BLaER1 (cell line): ENCODE results near the gene NCR1.
"Not testable (repeated sequence)": the region's sequence is repeated elsewhere in the genome, so short reads cannot be mapped to it uniquely, and the experiment has no call there.

ENCODE experiments used
- H3K27ac ChIP-seq: shearing (Covaris generic); formaldehyde crosslinking; 2 replicates; pipeline ENCODE4 v1.8.1; 2022
- H3K27me3 ChIP-seq: shearing (Covaris generic); formaldehyde crosslinking; 2 replicates; pipeline ENCODE4 v1.8.1; 2022
- H3K36me3 ChIP-seq: shearing (Covaris generic); formaldehyde crosslinking; 2 replicates; pipeline ENCODE4 v1.8.1; 2022
- H3K4me1 ChIP-seq: shearing (Covaris generic); formaldehyde crosslinking; 2 replicates; pipeline ENCODE4 v1.8.1; 2022
- H3K4me2 ChIP-seq: shearing (Covaris generic); formaldehyde crosslinking; 2 replicates; pipeline ENCODE4 v1.8.1; 2022
- H3K4me3 ChIP-seq: shearing (Covaris generic); formaldehyde crosslinking; 2 replicates; pipeline ENCODE4 v1.8.1; 2022
- H3K9ac ChIP-seq: shearing (Covaris generic); formaldehyde crosslinking; 2 replicates; pipeline ENCODE4 v1.8.1; 2022
- H3K9me3 ChIP-seq: shearing (Covaris generic); formaldehyde crosslinking; 2 replicates; pipeline ENCODE4 v1.8.1; 2022
- H4K20me1 ChIP-seq: shearing (Covaris generic); formaldehyde crosslinking; 2 replicates; pipeline ENCODE4 v1.8.1; 2022
- Cebpa-rat ChIP-seq: shearing (Covaris generic); IDR thresholded peaks from 2 replicates; pipeline ENCODE4 v1.8.1; 2022

The NCR1 gene, protein sequence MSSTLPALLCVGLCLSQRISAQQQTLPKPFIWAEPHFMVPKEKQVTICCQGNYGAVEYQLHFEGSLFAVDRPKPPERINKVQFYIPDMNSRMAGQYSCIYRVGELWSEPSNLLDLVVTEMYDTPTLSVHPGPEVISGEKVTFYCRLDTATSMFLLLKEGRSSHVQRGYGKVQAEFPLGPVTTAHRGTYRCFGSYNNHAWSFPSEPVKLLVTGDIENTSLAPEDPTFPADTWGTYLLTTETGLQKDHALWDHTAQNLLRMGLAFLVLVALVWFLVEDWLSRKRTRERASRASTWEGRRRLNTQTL

DNA sequence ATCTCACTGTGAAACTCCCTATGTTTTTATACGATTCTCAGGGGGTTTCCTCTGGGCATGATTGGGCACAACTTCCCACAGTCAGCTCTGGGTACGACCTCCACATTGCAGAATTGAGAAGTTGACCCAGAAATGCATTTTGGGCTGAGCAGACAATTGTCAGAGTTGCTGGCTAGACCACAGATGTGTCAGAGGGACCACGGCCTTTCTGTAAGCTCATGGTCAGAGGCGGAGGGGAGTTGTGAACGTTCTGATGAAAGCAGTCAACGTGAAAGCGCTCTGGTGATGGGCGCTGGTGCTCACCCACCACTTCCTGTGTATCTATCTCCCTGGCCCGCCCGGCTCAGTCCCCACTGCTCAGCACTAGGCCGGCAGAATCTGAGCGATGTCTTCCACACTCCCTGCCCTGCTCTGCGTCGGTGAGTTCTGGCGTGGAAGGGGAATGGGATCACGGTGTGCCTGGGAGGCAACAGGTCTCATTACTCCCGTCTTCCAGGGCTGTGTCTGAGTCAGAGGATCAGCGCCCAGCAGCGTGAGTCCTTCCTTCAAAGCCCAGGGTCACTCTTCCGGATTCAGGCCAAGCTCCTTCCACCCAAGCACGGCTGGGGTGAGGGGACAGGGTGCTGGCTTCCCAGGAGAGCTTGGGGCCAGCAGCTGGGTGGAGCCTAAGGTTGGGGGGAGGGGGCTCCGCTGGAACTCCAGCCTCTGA is at the start of gene NCR1:
TSS of gene NCR1 (plus strand) at position 346 of the 709 bp plus-strand sequence. CDS start at position 386, 40 bp downstream.
- peak within 1 kb of the TSS; percentile 1; the same call in 1 of the 2 replicates for H3K4me3 ChIP-seq
- H3K4me2 ChIP-seq = peak within 1 kb of the TSS; percentile 66
- H3K4me1 ChIP-seq = peaks cover 24% of the 10 kb centered on the region
- H3K27ac ChIP-seq = peak within 1 kb of the TSS; percentile 84
- no peaks in the 10 kb centered on the region for H4K20me1 ChIP-seq
- H3K36me3 ChIP-seq = no peaks in the 10 kb centered on the region
- H3K27me3 ChIP-seq = no peaks in the 10 kb centered on the region
- no peak for TF ChIP-seq Cebpa-rat
- H3K9me3 ChIP-seq = peaks cover 4% of the 10 kb centered on the region; the same call in 1 of the 2 replicates
- peak within 1 kb of the TSS; percentile 34 for H3K9ac ChIP-seq

DNA sequence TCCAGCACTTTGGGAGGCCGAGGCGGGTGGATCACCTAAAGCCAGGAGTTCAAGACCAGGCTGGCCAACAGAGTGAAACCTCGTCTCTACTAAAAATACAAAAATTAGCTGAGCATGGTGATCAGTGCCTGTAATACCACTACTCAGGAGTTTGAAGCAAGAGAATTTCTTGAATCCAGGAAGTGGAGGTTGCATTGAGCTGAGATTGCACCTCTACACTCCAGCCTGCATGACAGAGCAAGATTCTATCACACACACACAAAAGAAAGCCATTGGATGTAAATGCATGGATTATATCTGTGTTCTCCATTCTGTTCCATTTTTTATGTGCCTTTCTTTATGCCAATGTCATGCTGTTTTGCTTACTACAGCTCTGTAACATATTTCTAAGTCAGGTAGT is 47.5 kb upstream of the NCR1 start:
- H3K9ac ChIP-seq, H3K27ac ChIP-seq, H3K4me1 ChIP-seq, H3K4me2 ChIP-seq, H3K9me3 ChIP-seq, H3K27me3 ChIP-seq, H3K4me3 ChIP-seq, H3K36me3 ChIP-seq, H4K20me1 ChIP-seq: not testable (repeated sequence)

DNA sequence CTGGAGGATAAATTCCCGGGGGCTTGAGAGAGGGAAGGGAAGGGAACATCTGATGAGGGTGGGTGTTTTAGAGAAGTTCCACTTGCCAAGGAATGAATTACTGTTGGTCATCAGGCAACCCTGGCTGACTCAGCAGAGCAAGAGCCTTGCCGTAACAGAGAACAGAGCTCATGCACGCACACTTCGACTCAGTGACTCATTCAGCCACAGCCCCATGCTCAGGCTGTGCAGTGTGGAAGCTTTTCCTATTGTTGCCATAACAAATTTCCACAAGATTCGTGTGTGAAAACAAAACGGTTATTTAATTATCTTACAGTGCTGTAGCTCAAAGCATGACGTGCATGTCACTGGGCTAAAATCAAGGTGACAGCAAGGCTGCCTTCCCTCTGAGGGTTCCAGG is 46.5 kb upstream of the NCR1 start:
- H3K36me3 ChIP-seq, H4K20me1 ChIP-seq, H3K9me3 ChIP-seq, H3K4me2 ChIP-seq, H3K4me1 ChIP-seq, H3K27me3 ChIP-seq, H3K4me3 ChIP-seq, H3K9ac ChIP-seq, H3K27ac ChIP-seq: not testable (repeated sequence)

DNA sequence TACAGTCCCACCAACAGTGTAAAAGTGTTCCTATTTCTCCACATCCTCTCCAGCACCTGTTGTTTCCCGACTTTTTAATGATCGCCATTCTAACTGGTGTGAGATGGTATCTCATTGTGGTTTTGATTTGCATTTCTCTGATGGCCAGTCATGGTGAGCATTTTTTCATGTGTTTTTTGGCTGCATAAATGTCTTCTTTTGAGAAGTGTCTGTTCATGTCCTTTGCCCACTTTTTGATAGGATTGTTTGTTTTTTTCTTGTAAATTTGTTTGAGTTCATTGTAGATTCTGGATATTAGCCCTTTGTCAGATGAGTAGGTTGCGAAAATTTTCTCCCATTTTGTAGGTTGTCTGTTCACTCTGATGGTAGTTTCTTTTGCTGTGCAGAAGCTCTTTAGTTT is 42.5 kb upstream of the NCR1 start:
- H3K4me2 ChIP-seq, H3K27ac ChIP-seq, H3K27me3 ChIP-seq, H4K20me1 ChIP-seq, H3K9me3 ChIP-seq, H3K9ac ChIP-seq, H3K4me3 ChIP-seq, H3K36me3 ChIP-seq: not testable (repeated sequence)
- peaks cover 38% of the 10 kb centered on the region for H3K4me1 ChIP-seq

DNA sequence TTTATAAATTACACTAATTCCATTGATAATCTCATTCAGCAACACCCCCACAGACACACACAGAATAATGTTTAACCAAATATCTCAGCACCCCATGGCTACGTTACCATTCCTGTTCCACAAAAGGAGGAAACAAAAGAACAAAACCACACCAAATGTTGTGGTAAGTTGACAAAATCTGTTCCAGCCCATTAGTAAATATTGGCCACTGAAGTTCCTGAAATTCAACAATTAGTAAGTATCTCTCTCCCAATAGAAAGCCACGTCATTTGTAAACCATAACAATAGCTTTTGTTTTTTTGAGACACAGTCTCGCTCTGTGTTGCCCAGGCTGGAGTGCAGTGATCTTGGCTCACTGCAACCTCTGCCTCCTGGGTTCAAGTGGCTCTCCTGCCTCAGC is 34.3 kb upstream of the NCR1 start:
- Histone ChIP-seq H3K9me3 (peaks cover 3% of the 10 kb centered on the region; the same call in 1 of the 2 replicates), H3K36me3 (no peaks in the 10 kb centered on the region), H3K4me1 (peaks cover 41% of the 10 kb centered on the region), H3K9ac (no peak overlapping the region), H3K27ac (no peak overlapping the region), H4K20me1 (no peaks in the 10 kb centered on the region), H3K27me3 (no peaks in the 10 kb centered on the region), H3K4me3 (no peak overlapping the region), H3K4me2 (no peak overlapping the region)
- no peak for TF ChIP-seq Cebpa-rat

DNA sequence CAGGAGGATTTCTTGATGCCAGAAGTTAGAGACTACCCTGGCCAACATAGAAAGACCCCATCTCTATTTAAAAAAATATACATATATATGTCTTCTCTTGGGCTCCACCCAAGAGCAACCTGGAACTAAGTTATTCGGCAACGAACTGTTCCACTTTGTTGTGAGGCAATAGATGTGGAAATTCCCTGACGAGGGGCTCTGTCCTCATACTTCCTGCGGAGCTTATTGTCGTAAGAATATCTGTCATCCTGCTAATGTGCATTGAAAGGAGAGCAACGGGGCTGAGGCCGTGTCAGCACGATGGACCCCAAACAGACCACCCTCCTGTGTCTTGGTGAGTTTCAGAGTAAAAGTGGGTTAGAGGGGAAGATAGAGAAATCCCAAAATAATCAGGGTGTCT is 32.0 kb upstream of the NCR1 start, which contains the start of gene FCAR:
TSS of gene FCAR (plus strand) at position 246 of the 400 bp plus-strand sequence. CDS start at position 301, 55 bp downstream.
- Histone ChIP-seq H3K27me3 (no peaks in the 10 kb centered on the region), H3K27ac (peak within 1 kb of the TSS; percentile 27; the same call in 1 of the 2 replicates), H3K9ac (no peak within 1 kb of the TSS), H3K4me1 (peaks cover 32% of the 10 kb centered on the region), H3K36me3 (no peaks in the 10 kb centered on the region), H3K9me3 (peaks cover 3% of the 10 kb centered on the region; the same call in 1 of the 2 replicates), H3K4me3 (no peak within 1 kb of the TSS), H3K4me2 (peak within 1 kb of the TSS; percentile 47), H4K20me1 (no peaks in the 10 kb centered on the region)
- TF ChIP-seq Cebpa-rat = no peak

DNA sequence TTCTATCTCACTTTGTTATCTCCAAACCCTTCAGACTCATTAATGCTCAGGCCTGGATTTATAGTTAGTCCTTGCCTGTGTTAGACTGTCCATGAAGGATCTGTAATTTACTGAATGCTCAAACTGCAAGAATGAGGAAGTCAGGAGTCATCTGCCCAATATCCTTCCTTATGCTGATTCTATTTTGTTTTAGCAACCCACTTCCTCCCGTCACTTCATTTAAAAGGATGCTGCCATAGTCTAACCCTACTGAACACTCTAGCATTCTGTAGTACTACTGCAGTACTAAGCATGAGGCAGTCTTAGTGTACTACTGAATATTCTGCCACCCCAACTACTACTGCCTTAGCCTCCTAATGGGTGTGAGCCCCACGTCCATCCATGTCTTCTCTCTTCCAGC is 30.4 kb upstream of the NCR1 start:
- Histone ChIP-seq H3K27me3 (no peaks in the 10 kb centered on the region), H3K4me3 (no peak overlapping the region), H3K4me1 (peaks cover 32% of the 10 kb centered on the region), H3K4me2 (peak overlapping the region; percentile 47), H4K20me1 (no peaks in the 10 kb centered on the region), H3K27ac (peak overlapping the region; percentile 27; the same call in 1 of the 2 replicates), H3K9ac (no peak overlapping the region), H3K36me3 (no peaks in the 10 kb centered on the region), H3K9me3 (no peaks in the 10 kb centered on the region)
- no peak for TF ChIP-seq Cebpa-rat

DNA sequence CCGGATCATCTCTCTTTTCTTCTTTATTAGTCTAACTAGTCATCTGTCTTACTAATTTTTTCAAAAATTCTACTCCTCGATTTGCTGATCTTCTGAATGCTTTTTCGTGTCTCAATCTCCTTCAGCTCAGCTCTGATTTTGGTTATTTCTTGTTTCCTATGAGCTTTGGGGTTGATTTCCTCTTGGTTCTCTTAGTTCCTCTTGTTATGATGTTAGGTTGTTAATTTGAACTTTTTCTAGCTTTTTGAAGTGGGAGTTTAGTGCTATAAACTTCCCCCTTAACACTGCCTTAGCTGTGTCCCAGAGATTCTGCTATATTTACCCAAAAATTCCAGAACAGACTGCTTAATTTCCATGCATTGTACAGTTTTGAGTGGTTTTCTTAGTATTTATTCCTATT is 28.5 kb upstream of the NCR1 start:
- Histone ChIP-seq H3K9ac (no peak overlapping the region), H3K4me2 (no peak overlapping the region), H3K27me3 (no peaks in the 10 kb centered on the region), H3K9me3 (no peaks in the 10 kb centered on the region), H3K27ac (no peak overlapping the region), H4K20me1 (no peaks in the 10 kb centered on the region), H3K4me1 (peaks cover 48% of the 10 kb centered on the region), H3K36me3 (no peaks in the 10 kb centered on the region), H3K4me3 (no peak overlapping the region)
- TF ChIP-seq Cebpa-rat = no peak

DNA sequence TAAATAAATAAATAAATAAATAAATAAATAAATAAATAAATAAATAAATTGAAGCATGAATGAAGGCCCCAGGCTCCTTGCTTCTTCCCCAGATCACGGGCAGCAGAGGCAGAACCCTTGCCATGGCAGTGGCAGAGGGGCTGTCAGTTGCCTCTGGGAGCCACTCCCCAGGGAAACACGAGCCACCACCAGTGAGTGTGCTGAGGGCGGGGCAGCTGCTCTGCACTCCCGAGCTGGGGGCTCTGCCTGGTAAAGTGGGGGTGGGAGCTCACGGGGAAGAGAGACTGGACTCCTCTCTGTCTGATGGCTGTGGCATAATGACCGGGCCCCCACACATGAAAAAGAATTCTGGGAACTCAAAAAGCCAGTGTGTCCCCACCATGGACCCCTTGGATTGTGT is 24.1 kb upstream of the NCR1 start:
- no peaks in the 10 kb centered on the region for H3K9me3 ChIP-seq
- H3K36me3 ChIP-seq = no peaks in the 10 kb centered on the region
- no peak overlapping the region for H3K27ac ChIP-seq
- H3K4me2 ChIP-seq = peak overlapping the region; percentile 78
- no peaks in the 10 kb centered on the region for H4K20me1 ChIP-seq
- no peak overlapping the region for H3K4me3 ChIP-seq
- peaks cover 43% of the 10 kb centered on the region for H3K4me1 ChIP-seq
- no peak for TF ChIP-seq Cebpa-rat
- H3K27me3 ChIP-seq = no peaks in the 10 kb centered on the region
- H3K9ac ChIP-seq = peak overlapping the region; percentile 27; the same call in 1 of the 2 replicates

DNA sequence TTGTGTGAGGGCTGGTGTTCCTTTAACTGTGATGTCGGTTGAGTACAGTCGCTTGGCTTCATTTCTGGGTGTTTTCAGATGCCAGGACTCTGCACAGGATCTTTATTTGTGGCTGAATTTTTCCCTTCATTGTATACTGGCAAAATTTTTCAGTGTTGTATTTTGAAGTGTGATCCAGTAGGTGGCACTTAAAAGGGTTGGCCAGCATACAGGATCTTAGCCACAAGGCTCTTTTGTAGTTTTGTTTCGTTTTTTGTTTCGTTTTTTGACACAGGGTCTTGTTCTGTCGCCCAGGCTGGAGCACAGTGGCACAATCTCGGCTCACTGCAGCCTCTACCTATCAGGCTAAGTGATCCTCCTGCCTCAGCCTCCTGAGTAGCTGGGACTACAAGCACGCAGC is 23.2 kb upstream of the NCR1 start:
- H3K27me3 ChIP-seq = no peaks in the 10 kb centered on the region
- H3K9ac ChIP-seq = peak overlapping the region; percentile 62
- no peak overlapping the region for H3K4me3 ChIP-seq
- H3K4me2 ChIP-seq = peak overlapping the region; percentile 78
- TF ChIP-seq Cebpa-rat = no peak
- H3K4me1 ChIP-seq = peaks cover 35% of the 10 kb centered on the region
- no peaks in the 10 kb centered on the region for H3K9me3 ChIP-seq
- H4K20me1 ChIP-seq = no peaks in the 10 kb centered on the region
- H3K36me3 ChIP-seq = no peaks in the 10 kb centered on the region
- peak overlapping the region; percentile 85 for H3K27ac ChIP-seq
